OCI-LY7 (cell line): Measurements from ENCODE around the gene WDR18.

ENCODE experiments used
- CTCF ChIP-seq: fragments of 200-600 bp; sonication (generic); conservative IDR thresholded peaks from 2 replicates; pipeline ENCODE4 v1.5.1; 2014; ENCODE audit warnings: mild to moderate bottlenecking, antibody characterized with exemption, low read length, moderate library complexity, mixed read lengths
- EZH2phosphoT487 ChIP-seq: fragments of 200-600 bp; sonication (generic); IDR thresholded peaks from 2 replicates; pipeline ENCODE4 v1.6.1; 2018; ENCODE audit warnings: low read depth, borderline replicate concordance, mild to moderate bottlenecking, mixed run types, antibody characterized with exemption, low read length, moderate library complexity, mixed read lengths

- TF ChIP-seq CTCF: no peak
- no peak for TF ChIP-seq EZH2phosphoT487
Observed at GRCh38 chr19:977058-977464, 7.1 kb upstream of the WDR18 start.
